Measurements from ENCODE around the gene TRIM15. TPM values are rescaled to one million over a fixed set of nuclear protein-coding genes. Genes with fewer than 3 reads are reported as not detected.

Gene TRIM15
- total and polyA plus RNA-seq, 10 of the 15 experiments (the other 5 are each of a cell fraction or from before 2014, with no cell fraction given): 0.29 TPM; not detected in 9

DNA sequence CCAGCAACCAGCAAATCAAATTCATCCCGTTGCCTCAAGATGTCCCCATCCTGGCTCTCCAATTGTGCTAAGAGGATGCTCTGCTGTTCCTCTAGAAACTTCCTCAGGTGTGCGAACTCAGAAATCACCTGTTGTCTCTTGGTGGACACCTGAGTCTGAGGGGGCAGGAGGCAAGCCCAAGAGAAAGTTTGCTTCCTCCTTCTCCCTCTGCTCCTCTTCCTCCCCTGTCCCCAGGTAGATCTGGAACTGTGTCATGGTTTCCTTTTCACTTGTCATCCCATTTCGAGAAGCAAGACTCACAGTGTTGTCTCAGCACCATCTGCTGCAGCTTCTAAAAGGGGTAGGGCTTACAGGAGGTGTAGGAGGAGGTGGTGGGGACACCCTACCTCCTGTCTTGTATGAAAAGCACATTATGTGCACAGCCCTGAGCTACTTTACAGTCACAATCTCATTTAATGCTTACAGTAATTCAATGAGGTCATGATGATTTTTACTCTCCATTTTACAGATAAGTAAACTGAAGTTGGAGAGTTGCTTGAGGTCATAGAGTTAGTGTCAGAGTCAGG is 4.8 kb upstream of the TRIM15 start (continued):
- TF ChIP-seq, protein P1, sequence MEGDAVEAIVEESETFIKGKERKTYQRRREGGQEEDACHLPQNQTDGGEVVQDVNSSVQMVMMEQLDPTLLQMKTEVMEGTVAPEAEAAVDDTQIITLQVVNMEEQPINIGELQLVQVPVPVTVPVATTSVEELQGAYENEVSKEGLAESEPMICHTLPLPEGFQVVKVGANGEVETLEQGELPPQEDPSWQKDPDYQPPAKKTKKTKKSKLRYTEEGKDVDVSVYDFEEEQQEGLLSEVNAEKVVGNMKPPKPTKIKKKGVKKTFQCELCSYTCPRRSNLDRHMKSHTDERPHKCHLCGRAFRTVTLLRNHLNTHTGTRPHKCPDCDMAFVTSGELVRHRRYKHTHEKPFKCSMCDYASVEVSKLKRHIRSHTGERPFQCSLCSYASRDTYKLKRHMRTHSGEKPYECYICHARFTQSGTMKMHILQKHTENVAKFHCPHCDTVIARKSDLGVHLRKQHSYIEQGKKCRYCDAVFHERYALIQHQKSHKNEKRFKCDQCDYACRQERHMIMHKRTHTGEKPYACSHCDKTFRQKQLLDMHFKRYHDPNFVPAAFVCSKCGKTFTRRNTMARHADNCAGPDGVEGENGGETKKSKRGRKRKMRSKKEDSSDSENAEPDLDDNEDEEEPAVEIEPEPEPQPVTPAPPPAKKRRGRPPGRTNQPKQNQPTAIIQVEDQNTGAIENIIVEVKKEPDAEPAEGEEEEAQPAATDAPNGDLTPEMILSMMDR (IDR thresholded peaks at IDR 0.05 in 2 of 3, conservative IDR thresholded peaks at IDR 0.05 in 1 of 3; ENCODE audit: control insufficient read depth in 2 of 3, extremely low read depth in 1 of 3, insufficient read depth in 1 of 3, low read depth in 3 of 3, low read length in 3 of 3): no peak
- TF ChIP-seq, protein P2, sequence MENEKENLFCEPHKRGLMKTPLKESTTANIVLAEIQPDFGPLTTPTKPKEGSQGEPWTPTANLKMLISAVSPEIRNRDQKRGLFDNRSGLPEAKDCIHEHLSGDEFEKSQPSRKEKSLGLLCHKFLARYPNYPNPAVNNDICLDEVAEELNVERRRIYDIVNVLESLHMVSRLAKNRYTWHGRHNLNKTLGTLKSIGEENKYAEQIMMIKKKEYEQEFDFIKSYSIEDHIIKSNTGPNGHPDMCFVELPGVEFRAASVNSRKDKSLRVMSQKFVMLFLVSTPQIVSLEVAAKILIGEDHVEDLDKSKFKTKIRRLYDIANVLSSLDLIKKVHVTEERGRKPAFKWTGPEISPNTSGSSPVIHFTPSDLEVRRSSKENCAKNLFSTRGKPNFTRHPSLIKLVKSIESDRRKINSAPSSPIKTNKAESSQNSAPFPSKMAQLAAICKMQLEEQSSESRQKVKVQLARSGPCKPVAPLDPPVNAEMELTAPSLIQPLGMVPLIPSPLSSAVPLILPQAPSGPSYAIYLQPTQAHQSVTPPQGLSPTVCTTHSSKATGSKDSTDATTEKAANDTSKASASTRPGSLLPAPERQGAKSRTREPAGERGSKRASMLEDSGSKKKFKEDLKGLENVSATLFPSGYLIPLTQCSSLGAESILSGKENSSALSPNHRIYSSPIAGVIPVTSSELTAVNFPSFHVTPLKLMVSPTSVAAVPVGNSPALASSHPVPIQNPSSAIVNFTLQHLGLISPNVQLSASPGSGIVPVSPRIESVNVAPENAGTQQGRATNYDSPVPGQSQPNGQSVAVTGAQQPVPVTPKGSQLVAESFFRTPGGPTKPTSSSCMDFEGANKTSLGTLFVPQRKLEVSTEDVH (IDR thresholded peaks at IDR 0.05; ENCODE audit: low read depth, partially characterized antibody): no peak

DNA sequence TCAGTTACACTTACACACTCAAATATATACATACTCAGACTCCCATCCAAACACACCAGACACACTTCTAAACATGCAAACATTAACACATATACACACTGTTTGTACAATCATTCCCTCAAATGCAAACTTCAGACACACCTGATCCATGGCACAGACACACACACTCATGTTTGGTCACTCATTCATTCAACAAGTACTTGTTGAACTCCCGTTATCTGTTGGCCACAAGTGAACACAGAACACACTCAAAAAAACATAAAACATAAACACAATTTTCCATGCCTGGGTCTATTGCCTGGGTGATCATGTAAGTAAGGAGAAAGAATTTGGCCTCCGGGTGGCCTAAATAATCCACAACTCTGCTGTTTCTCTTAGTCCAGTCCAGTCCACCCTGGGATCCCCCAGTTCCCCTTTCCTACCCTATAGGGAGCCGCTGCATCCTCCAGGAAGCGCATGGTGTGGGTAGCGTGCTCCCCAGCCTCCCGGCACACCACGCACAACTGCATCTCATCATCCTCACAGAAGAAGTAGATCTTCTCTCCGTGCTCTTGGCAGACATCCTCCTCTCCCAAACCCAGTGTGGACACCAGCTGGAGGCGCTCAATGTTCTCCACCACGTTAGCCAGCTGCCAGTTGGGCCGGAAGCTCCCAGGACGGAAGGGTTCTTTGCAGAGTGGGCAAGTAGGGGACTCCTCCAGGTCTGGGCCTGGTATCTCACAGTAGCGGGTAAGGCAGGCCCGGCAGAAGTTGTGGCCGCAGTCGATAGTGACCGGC is 3.1 kb upstream of the TRIM15 start:
- Histone ChIP-seq H3K4me3 (no peak overlapping the region), H3K27me3 (replicated peaks in 1 of 2; ENCODE audit: control insufficient read depth in 2 of 2, insufficient read depth in 2 of 2, low read length in 1 of 2) (peaks cover 2% of the 10 kb centered on the region in 2 experiments; a peak in 3 of 4 replicates), H2AFZ (ENCODE audit: control insufficient read depth, low read depth, low read length) (no peak overlapping the region), H3K4me2 (ENCODE audit: control insufficient read depth, insufficient read depth) (no peak overlapping the region), H3K4me1 (ENCODE audit: control insufficient read depth, insufficient read depth, low read length) (peaks cover 4% of the 10 kb centered on the region; the same call in 1 of the 2 replicates), H3K36me3 (ENCODE audit: control insufficient read depth in 2 of 2, insufficient read depth in 2 of 2, low read length in 1 of 2) (no peaks in the 10 kb centered on the region), H4K20me1 (ENCODE audit: control insufficient read depth, insufficient read depth) (no peaks in the 10 kb centered on the region), H3K79me2 (ENCODE audit: control insufficient read depth, insufficient read depth, low read length) (no peaks in the 10 kb centered on the region), H3K9me3 (replicated peaks; ENCODE audit: control insufficient read depth, insufficient read depth, low read length) (no peaks in the 10 kb centered on the region), H3K27ac (ENCODE audit: control insufficient read depth, insufficient read depth) (no peak overlapping the region), H3K9ac (ENCODE audit: control insufficient read depth, insufficient read depth, low read length) (no peak overlapping the region)
- ChIA-PET RAD21 (ENCODE audit: unreplicated experiment) (no interaction called here), POLR2A (no interaction called here), CTCF (no interaction called here), SMC1A (ENCODE audit: uncharacterized antibody, unreplicated experiment) (interaction anchor here (1.3 to 1.8 kb wide), 2 partner anchors 10 to 57 kb away, joined by 3 to 9 read pairs; no protein-coding TSS in a partner anchor)
- 58% methylated on average over 17 of the region's 17 CpGs for WGBS (ENCODE audit: insufficient coverage, insufficient replicate concordance, low lambda C conversion rate, missing lambda C conversion rate)
- BruUV-seq (replicated peaks): no TSS peak
- in situ Hi-C loops (cut with MboI) (no loop called here), intact Hi-C loops (cut with micrococcal nuclease; ENCODE audit: unreplicated experiment) (no loop called here)
- FAIRE-seq: no peak
- DNase-seq (ENCODE audit: low read depth, low spot score): no peak
- ATAC-seq: no peak
- TF ChIP-seq HDAC2 (IDR thresholded peaks at IDR 0.05) (no peak), ZBED1 (IDR thresholded peaks at IDR 0.05; ENCODE audit: borderline replicate concordance) (no peak), GATAD2B (conservative IDR thresholded peaks at IDR 0.05; ENCODE audit: low read depth) (no peak), NR2C1 (IDR thresholded peaks at IDR 0.05) (no peak), ESRRA (IDR thresholded peaks at IDR 0.05; ENCODE audit: low read length) (no peak), RUNX3 (IDR thresholded peaks at IDR 0.05; ENCODE audit: low read length) (no peak)
- TF ChIP-seq, protein P3, sequence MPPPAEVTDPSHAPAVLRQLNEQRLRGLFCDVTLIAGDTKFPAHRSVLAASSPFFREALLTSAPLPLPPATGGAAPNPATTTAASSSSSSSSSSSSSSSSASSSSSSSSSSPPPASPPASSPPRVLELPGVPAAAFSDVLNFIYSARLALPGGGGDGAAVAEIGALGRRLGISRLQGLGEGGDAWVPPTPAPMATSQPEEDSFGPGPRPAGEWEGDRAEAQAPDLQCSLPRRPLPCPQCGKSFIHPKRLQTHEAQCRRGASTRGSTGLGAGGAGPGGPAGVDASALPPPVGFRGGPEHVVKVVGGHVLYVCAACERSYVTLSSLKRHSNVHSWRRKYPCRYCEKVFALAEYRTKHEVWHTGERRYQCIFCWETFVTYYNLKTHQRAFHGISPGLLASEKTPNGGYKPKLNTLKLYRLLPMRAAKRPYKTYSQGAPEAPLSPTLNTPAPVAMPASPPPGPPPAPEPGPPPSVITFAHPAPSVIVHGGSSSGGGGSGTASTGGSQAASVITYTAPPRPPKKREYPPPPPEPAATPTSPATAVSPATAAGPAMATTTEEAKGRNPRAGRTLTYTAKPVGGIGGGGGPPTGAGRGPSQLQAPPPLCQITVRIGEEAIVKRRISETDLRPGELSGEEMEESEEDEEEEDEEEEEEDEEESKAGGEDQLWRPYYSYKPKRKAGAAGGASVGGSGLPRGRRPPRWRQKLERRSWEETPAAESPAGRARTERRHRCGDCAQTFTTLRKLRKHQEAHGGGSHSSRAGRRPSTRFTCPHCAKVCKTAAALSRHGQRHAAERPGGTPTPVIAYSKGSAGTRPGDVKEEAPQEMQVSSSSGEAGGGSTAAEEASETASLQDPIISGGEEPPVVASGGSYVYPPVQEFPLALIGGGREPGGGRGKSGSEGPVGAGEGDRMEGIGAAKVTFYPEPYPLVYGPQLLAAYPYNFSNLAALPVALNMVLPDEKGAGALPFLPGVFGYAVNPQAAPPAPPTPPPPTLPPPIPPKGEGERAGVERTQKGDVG (CRISPR knock-in tag; IDR thresholded peaks at IDR 0.05): no peak

All from GM12878 (cell line).